Measurements from ENCODE around the gene CASS4. TPM values are rescaled to one million over a fixed set of nuclear protein-coding genes. Genes with fewer than 3 reads are reported as not detected.
"Not testable (repeated sequence)": the region's sequence is repeated elsewhere in the genome, so short reads cannot be mapped to it uniquely, and the experiment has no call there.

The CASS4 gene
- total RNA-seq, 1 donor from 2014 or later = not detected

DNA sequence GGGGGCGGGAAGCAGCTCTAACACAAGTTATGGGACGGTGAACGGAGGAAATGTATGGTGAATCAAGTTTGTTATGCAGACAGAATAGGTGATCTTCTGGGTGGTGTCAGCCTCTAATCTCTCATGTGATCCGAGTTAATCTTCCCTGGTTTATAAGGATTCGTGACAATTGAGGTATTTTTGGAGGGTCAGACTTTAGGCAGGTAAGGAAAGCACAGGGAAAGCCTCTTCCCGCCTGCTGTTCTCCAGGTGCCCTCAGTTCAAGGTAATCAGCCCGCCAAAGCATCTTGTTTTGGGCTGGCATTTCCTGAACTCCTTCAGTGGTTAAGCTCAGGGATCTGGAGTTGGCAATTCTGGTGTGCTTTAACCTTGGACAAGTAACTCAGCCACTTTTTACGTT lies 18.4 kb upstream of the CASS4 start:
- no peaks in the 10 kb centered on the region for H3K27me3 ChIP-seq (ENCODE audit: control insufficient read depth, insufficient read depth, low read length)
- DNase-seq (ENCODE audit: low read depth) = no peak
- no peaks in the 10 kb centered on the region for H3K36me3 ChIP-seq (ENCODE audit: control insufficient read depth, insufficient read depth, low read length)
- TF ChIP-seq, protein P1, sequence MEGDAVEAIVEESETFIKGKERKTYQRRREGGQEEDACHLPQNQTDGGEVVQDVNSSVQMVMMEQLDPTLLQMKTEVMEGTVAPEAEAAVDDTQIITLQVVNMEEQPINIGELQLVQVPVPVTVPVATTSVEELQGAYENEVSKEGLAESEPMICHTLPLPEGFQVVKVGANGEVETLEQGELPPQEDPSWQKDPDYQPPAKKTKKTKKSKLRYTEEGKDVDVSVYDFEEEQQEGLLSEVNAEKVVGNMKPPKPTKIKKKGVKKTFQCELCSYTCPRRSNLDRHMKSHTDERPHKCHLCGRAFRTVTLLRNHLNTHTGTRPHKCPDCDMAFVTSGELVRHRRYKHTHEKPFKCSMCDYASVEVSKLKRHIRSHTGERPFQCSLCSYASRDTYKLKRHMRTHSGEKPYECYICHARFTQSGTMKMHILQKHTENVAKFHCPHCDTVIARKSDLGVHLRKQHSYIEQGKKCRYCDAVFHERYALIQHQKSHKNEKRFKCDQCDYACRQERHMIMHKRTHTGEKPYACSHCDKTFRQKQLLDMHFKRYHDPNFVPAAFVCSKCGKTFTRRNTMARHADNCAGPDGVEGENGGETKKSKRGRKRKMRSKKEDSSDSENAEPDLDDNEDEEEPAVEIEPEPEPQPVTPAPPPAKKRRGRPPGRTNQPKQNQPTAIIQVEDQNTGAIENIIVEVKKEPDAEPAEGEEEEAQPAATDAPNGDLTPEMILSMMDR (IDR thresholded peaks at IDR 0.05; ENCODE audit: insufficient read depth, low read length, poor library complexity, severe bottlenecking) = no peak
- peak overlapping the region; percentile 87 for H3K4me3 ChIP-seq (ENCODE audit: low read depth, low read length)

DNA sequence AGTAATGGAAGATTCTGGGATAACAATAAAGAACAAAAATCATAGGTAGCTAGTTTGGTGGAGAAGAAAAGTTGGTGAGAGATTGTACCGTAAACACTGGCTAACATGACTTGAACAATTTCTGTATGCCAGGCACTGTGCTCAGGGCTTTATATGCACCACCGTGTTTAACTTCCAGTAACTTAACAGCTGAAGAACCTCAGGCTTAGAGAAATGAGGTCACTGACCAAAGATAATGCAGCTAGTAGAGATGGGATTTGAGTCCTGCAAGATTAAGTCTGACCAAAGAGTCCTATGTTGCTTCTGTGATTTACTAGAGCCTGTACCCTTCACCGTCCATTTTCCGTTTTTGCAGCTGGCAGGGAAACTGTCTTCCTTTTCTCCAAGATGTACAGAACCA lies 16.9 kb upstream of the CASS4 start:
- H3K4me3 ChIP-seq (ENCODE audit: low read depth, low read length) = no peak overlapping the region
- H3K27me3 ChIP-seq (ENCODE audit: control insufficient read depth, insufficient read depth, low read length) = no peaks in the 10 kb centered on the region
- H3K36me3 ChIP-seq (ENCODE audit: control insufficient read depth, insufficient read depth, low read length) = no peaks in the 10 kb centered on the region
- DNase-seq (ENCODE audit: low read depth) = no peak
- TF ChIP-seq, protein P1 (IDR thresholded peaks at IDR 0.05; ENCODE audit: insufficient read depth, low read length, poor library complexity, severe bottlenecking) = no peak

DNA sequence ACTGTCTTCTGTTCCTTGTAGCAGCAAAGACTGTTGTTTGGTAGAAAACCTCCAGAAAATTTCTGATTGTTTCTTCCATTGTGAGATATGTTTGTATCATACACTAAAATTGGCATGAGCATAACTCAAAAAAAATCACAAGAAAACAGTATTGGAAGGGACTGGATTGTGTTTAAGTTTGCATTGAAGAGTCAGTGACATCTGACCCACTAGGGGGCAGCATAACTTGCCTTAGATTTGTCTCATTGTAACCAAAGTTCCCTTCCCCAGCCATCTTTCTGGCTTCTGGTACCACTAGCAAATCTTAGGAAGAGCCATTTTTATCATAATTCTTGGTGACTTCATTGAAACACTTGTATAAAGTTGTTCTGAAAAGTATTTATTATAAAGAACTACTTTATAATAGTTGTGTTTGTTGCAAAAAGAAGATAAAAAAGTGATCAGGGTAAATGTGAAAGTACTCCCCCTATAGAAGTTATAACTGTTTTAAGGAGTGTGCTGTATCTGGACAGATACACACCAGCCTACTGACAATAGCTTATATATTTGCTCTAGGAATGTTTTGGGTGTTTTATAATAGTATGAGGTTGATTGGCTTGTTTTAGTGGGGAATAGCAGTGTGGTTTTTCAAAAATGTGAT lies 11.9 kb upstream of the CASS4 start:
- no peak for DNase-seq (ENCODE audit: low read depth)
- Histone ChIP-seq H3K36me3 (ENCODE audit: control insufficient read depth, insufficient read depth, low read length) (peaks cover 2% of the 10 kb centered on the region), H3K27me3 (ENCODE audit: control insufficient read depth, insufficient read depth, low read length) (no peaks in the 10 kb centered on the region), H3K4me3 (ENCODE audit: low read depth, low read length) (no peak overlapping the region)
- TF ChIP-seq, protein P1 (IDR thresholded peaks at IDR 0.05; ENCODE audit: insufficient read depth, low read length, poor library complexity, severe bottlenecking) = peak; percentile 72

DNA sequence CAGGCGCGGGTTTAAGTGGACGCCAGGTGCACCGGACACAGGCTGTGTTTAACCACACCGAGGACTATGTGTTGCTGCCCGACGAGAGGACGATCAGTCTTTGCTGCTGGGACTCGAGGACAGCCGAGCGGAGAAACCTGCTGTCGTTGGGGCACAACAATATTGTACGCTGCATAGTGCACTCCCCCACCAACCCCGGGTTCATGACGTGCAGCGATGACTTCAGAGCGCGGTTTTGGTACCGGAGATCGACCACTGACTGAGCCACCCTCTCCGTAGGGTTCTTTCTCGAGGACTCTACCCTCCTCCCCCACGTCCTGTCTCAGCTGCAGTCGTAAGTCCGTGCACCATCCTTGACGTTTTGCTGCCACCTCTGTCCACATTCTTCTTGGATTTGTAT lies 8.6 kb upstream of the CASS4 start:
- Histone ChIP-seq H3K36me3 (ENCODE audit: control insufficient read depth, insufficient read depth, low read length) (peaks cover 2% of the 10 kb centered on the region), H3K27me3 (ENCODE audit: control insufficient read depth, insufficient read depth, low read length) (no peaks in the 10 kb centered on the region), H3K4me3 (ENCODE audit: low read depth, low read length) (no peak overlapping the region)
- no peak for DNase-seq (ENCODE audit: low read depth)
- TF ChIP-seq, protein P1 (IDR thresholded peaks at IDR 0.05; ENCODE audit: insufficient read depth, low read length, poor library complexity, severe bottlenecking) = no peak

DNA sequence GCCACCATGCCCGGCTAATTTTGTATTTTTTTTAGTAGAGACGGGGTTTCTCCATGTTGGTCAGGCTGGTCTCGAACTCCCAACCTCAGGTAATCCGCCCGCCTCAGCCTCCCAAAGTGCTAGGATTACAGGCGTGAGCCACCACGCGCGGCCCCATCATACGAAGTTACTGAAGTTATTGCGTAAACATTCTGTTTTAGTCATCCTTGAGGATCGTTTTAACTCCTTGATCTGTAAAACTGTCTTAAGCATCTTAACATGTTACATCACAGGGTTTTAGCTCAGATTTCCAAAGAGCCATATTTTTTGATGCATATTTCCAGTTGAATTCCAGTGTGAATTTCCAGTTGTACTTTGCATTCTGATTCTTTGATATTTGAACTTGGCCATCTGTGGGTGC lies 6.7 kb upstream of the CASS4 start:
- not testable (repeated sequence) for H3K4me3 ChIP-seq (ENCODE audit: low read depth, low read length); H3K36me3 ChIP-seq (ENCODE audit: control insufficient read depth, insufficient read depth, low read length); H3K27me3 ChIP-seq (ENCODE audit: control insufficient read depth, insufficient read depth, low read length)

DNA sequence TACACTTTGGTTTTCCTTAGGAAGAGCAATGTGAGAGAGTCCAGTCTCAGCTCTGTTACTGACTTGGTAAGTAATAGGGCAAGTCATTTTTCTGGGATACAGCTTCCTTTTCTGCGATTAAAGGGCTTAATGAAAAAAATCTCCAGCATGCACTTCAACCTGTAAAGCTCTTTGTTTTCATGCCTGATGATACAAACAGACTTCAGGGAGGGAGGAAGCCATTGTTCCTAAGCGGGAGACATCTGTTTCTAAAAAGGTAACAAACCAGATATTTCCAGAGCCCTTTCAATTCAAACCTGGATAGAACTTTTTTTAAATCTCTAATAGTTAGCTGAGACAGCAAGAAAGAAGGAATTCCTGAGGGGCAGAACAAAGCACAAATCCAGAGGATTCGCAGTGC lies 5.2 kb upstream of the CASS4 start:
- TF ChIP-seq, protein P1 (IDR thresholded peaks at IDR 0.05; ENCODE audit: insufficient read depth, low read length, poor library complexity, severe bottlenecking) = no peak
- peaks cover 2% of the 10 kb centered on the region for H3K36me3 ChIP-seq (ENCODE audit: control insufficient read depth, insufficient read depth, low read length)

More for the DNA sequence above, 6.7 kb upstream of the CASS4 start:
- DNase-seq (ENCODE audit: low read depth) = not testable (repeated sequence)

More for the DNA sequence above, 5.2 kb upstream of the CASS4 start:
- no peaks in the 10 kb centered on the region for H3K27me3 ChIP-seq (ENCODE audit: control insufficient read depth, insufficient read depth, low read length)
- DNase-seq (ENCODE audit: low read depth) = no peak
- H3K4me3 ChIP-seq (ENCODE audit: low read depth, low read length) = no peak overlapping the region

Measured in kidney epithelial cell (primary cell).